Measurements from ENCODE around the gene CYS1.

- TF ChIP-seq CTCF (IDR thresholded peaks at IDR 0.05) (no peak), POLR2A (IDR thresholded peaks at IDR 0.05) (no peak)
Measured at GRCh38 chr2:10016001-10016801, 64.0 kb downstream of the CYS1 start.
